HepG2 (cell line): Measurements from ENCODE around the gene SLC4A9. TPM values are rescaled to one million over a fixed set of nuclear protein-coding genes. Genes with fewer than 3 reads are reported as not detected.

Source experiments
- ATAC-seq: fragments of 200-7000 bp; cut with Tn5 transposase; 3 replicates; pipeline ENCODE4 v1.9.1; 2020; ENCODE audit warnings: mild to moderate bottlenecking, moderate library complexity
- BruUV-seq: library from RNA; stranded (reverse); fragments of 400-500 nt; replicated peaks from 2 replicates; lab custom pipeline; 2021; lab: Mats Ljungman, UMichigan
- CTCF ChIA-PET: fragments of 300-600 bp; formaldehyde crosslinking; extraction: SDS; loops from one replicate; lab custom pipeline; 2021; ENCODE audit warnings: low total read pairs, inconsistent platforms, low intra/inter-chr PET ratio; lab: Yijun Ruan, JAX
- POLR2A ChIA-PET: fragments of 350-600 bp; sonication (Branson Sonifier 250); formaldehyde crosslinking; loops from one replicate; lab custom pipeline; 2020; ENCODE audit warnings: antibody characterized with exemption, inconsistent platforms; lab: Yijun Ruan, JAX
- DNase-seq: peaks from one replicate; pipeline ENCODE4 v3.0.0-alpha.2; 2015; ENCODE audit warnings: low spot score
- FAIRE-seq: peaks from 3 replicates; lab custom pipeline; 2011; peaks lifted over from hg19 to GRCh38; lab: Jason Lieb, UNC
- H2AFZ ChIP-seq: one replicate; pipeline ENCODE4 v1.6.1; 2011; ENCODE audit warnings: low read length, inconsistent platforms
- H3K27ac ChIP-seq: fragments of 300-600 bp; 3 replicates; pipeline ENCODE4 v1.8.0; 2011; ENCODE audit warnings: mixed run types, mild to moderate bottlenecking, mixed read lengths, low read length, inconsistent platforms; ENCODE audit not compliant: insufficient read depth; ENCODE audit errors: extremely low read length
- H3K27me3 ChIP-seq, 2 experiments: fragments of 200-600 bp in 1 of 2; 2 replicates in 1 of 2; 3 replicates in 1 of 2; pipeline versions ENCODE4 v1.6.0 to v1.8.0; 2011; ENCODE audit warnings: low read length in 2 of 2, mild to moderate bottlenecking in 2 of 2, moderate library complexity in 2 of 2, inconsistent platforms in 1 of 2; ENCODE audit not compliant: insufficient read depth in 2 of 2, control insufficient read depth in 1 of 2
- H3K36me3 ChIP-seq, 2 experiments: fragments of 200-600 bp in 1 of 2; replicated peaks in 1 of 2; 2 replicates in 1 of 2; 3 replicates in 1 of 2; pipeline versions ENCODE4 v1.5.1 to v1.8.0; 2011; ENCODE audit warnings: low read length in 2 of 2, inconsistent platforms in 1 of 2; ENCODE audit not compliant: insufficient read depth in 2 of 2, control insufficient read depth in 1 of 2
- H3K4me1 ChIP-seq: 2 replicates; pipeline ENCODE4 v1.5.1; 2012; ENCODE audit warnings: low read length, inconsistent platforms; ENCODE audit not compliant: insufficient read depth
- H3K4me2 ChIP-seq: 2 replicates; pipeline ENCODE4 v1.6.0; 2011; ENCODE audit warnings: low read depth, low read length, inconsistent platforms
- H3K4me3 ChIP-seq, 3 experiments: fragments of 200-600 bp in 1 of 3; sonication (generic), shearing (Covaris generic) in 1 of 3; replicated peaks in 1 of 3; 2 replicates each; pipeline ENCODE4 v1.5.1; 2011 to 2016; ENCODE audit warnings: low read length in 3 of 3, inconsistent platforms in 2 of 3, low read depth in 2 of 3, mild to moderate bottlenecking in 2 of 3, control low read depth in 1 of 3, mixed read lengths in 1 of 3; ENCODE audit not compliant: insufficient read depth in 1 of 3
- H3K79me2 ChIP-seq: one replicate; pipeline ENCODE4 v1.6.1; 2011; ENCODE audit warnings: low read length, inconsistent platforms; ENCODE audit not compliant: insufficient read depth
- H3K9ac ChIP-seq: 2 replicates; pipeline ENCODE4 v1.6.0; 2011; ENCODE audit warnings: mild to moderate bottlenecking, low read depth, low read length, inconsistent platforms; ENCODE audit not compliant: insufficient read depth
- H3K9me3 ChIP-seq: 2 replicates; pipeline ENCODE4 v1.5.1; 2012; ENCODE audit warnings: mild to moderate bottlenecking, low read length
- H4K20me1 ChIP-seq: 2 replicates; pipeline ENCODE4 v1.6.0; 2011; ENCODE audit warnings: inconsistent platforms, mild to moderate bottlenecking, low read length, moderate library complexity; ENCODE audit not compliant: insufficient read depth
- FOSL2 ChIP-seq: sonication (generic); formaldehyde crosslinking; IDR thresholded peaks from 2 replicates; pipeline ENCODE4 v1.4.0; 2020; ENCODE audit warnings: missing genetic modification reagents
- PATZ1 ChIP-seq: sonication (generic); formaldehyde crosslinking; IDR thresholded peaks from 2 replicates; pipeline ENCODE4 v1.4.0; 2020; ENCODE audit warnings: missing genetic modification reagents
- ZBTB1 ChIP-seq: sonication (generic); formaldehyde crosslinking; IDR thresholded peaks from 2 replicates; pipeline ENCODE4 v1.4.0; 2020; ENCODE audit warnings: missing genetic modification reagents, borderline replicate concordance
- WGBS: methylation state at CpG from one replicate; pipeline ENCODE4 v1.1.6; 2017; ENCODE audit warnings: low lambda C conversion rate; 5-methylcytosine and 5-hydroxymethylcytosine counted together
- in situ Hi-C: cut with HindIII; loops from 2 replicates; pipeline ENCODE4 v1.10.0; 2017; ENCODE audit warnings: low pct_unique_long_range_greater_than_20kb; ENCODE audit not compliant: extremely low pct_ligation_motif_present
- intact Hi-C: fragments of 100-400 bp; cut with micrococcal nuclease; formaldehyde crosslinking; loops from one replicate; pipeline ENCODE4 v1.10.0; 2022; ENCODE audit not compliant: unreplicated experiment
- polyA plus RNA-seq, 8 experiments: library from polyadenylated mRNA; depleted of rRNA in 3 of 8; stranded (reverse) in 7 of 8; unstranded in 1 of 8; fragments of >200 nt; fragmentation: Illumina TruSeq in 4 of 8; extraction: Trizol in 4 of 8; gene quantifications; 2 replicates each; pipeline versions ENCODE4 v1.2.1 to v1.2.3, GENCODE V29; 2011 to 2016; ENCODE audit warnings: low read depth in 4 of 8, missing spikeins in 1 of 8, mixed read lengths in 1 of 8; ENCODE audit not compliant: insufficient read depth in 1 of 8
- total RNA-seq, 5 experiments: library from RNA; depleted of rRNA; stranded (reverse); fragments of >200 nt; fragmentation: Illumina TruSeq; extraction: Trizol; gene quantifications; 2 replicates each; pipeline ENCODE4 v1.2.3, GENCODE V29; 2016; ENCODE audit warnings: low read depth in 1 of 5

Gene SLC4A9
- total and polyA plus RNA-seq, 2 of the 13 experiments (the other 11 are each of a cell fraction or from before 2014, with no cell fraction given): not detected

GRCh38 chr5:140344683-140345423 is 15.1 kb upstream of the SLC4A9 start:
- Histone ChIP-seq H3K9ac (no peak overlapping the region), H3K4me2 (peak overlapping the region; percentile 99), H3K36me3 (peaks cover 0 to 3% of the 10 kb centered on the region in 2 experiments; a peak in 4 of 5 replicates), H3K4me1 (peaks cover 50% of the 10 kb centered on the region), H4K20me1 (no peaks in the 10 kb centered on the region), H3K4me3 (peak overlapping the region in 2 of 3 experiments; percentile 81; a peak in 1 of 6 replicates), H3K9me3 (no peaks in the 10 kb centered on the region), H3K79me2 (no peaks in the 10 kb centered on the region), H2AFZ (no peak overlapping the region), H3K27me3 (0 out of 5 replicates have a peak, but pooled peaks cover 0 to 7% of the 10 kb centered on the region in 2 experiments), H3K27ac (no peak overlapping the region)
- POLR2A ChIA-PET: interaction anchor here (0.6 to 2.3 kb wide), 3 partner anchors 10 to 100 kb away, joined by 5 to 19 read pairs (median 17); no protein-coding TSS in a partner anchor
- FAIRE-seq (no peak), DNase-seq (no peak), ATAC-seq (peak; percentile 22)
- intact Hi-C loops: loop anchor here (5.0 kb wide), 3 partner anchors 53 to 173 kb away; no protein-coding TSS in a partner anchor
- TSS peak; percentile 66 for BruUV-seq
- in situ Hi-C loops: no loop called here
- 45% methylated on average over 4 of the region's 4 CpGs for WGBS
- TF ChIP-seq FOSL2 (CRISPR knock-in tag) (peak; percentile 72), ZBTB1 (CRISPR knock-in tag) (no peak), PATZ1 (0 out of 2 replicates have a peak, but pooled peaks have one; percentile 14)
- TF ChIP-seq, all 625 proteins: peak for 2
- CTCF ChIA-PET: no interaction called here
